Measurements from ENCODE around the gene LDLRAD4. TPM values are rescaled to one million over a fixed set of nuclear protein-coding genes. Genes with fewer than 3 reads are reported as not detected.

LDLRAD4 gene
- polyA plus RNA-seq, 1 of the 3 experiments (the other 2 are of a cell fraction): 0.16 TPM

DNA sequence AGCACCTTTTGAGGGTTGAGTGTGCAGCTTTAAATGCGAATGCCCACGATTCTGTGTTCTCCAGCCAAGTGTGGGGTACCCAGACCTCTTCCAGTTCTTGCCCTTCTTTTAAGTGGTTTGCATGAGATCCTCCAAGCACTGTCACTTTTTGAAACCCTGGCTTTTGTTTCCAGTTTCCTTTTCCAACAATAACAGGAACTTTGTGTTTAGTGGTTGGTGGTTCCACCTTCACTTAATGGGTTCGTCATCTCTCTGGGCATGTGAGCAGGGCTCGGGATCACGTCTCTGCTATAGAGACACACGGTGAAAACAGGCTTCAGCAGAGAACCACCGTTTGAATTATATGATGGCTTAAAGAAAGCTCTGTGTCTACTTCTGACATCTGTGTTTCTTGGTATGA, 197.6 kb downstream of the LDLRAD4 start:
- no peaks in the 10 kb centered on the region for H3K9me3 ChIP-seq
- CTCF ChIA-PET: no interaction called here
- no peak overlapping the region for H3K4me3 ChIP-seq (ENCODE audit: low read depth in 2 of 2, low read length in 1 of 2)
- H3K9ac ChIP-seq: no peak overlapping the region
- WGBS (ENCODE audit: low lambda C conversion rate): 66% methylated on average over 7 of the region's 7 CpGs
- H3K4me2 ChIP-seq: no peak overlapping the region
- no peaks in the 10 kb centered on the region for H3K36me3 ChIP-seq (replicated peaks in 1 of 2; ENCODE audit: control insufficient read depth in 1 of 2, insufficient read depth in 2 of 2, low read length in 1 of 2)
- DNase-seq: no peak
- no peak overlapping the region for H3K27ac ChIP-seq (ENCODE audit: low read depth in 2 of 2, low read length in 1 of 2)
- H2AFZ ChIP-seq (ENCODE audit: low read depth): no peak overlapping the region
- H3K79me2 ChIP-seq (ENCODE audit: insufficient read depth): no peaks in the 10 kb centered on the region
- TF ChIP-seq TAF1 (IDR thresholded peaks at IDR 0.05; ENCODE audit: borderline replicate concordance, low read depth, low read length): no peak
- TF ChIP-seq, protein P1, sequence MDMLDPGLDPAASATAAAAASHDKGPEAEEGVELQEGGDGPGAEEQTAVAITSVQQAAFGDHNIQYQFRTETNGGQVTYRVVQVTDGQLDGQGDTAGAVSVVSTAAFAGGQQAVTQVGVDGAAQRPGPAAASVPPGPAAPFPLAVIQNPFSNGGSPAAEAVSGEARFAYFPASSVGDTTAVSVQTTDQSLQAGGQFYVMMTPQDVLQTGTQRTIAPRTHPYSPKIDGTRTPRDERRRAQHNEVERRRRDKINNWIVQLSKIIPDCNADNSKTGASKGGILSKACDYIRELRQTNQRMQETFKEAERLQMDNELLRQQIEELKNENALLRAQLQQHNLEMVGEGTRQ (IDR thresholded peaks at IDR 0.05; ENCODE audit: borderline replicate concordance, low read depth, low read length): no peak
- TF ChIP-seq, protein P2, sequence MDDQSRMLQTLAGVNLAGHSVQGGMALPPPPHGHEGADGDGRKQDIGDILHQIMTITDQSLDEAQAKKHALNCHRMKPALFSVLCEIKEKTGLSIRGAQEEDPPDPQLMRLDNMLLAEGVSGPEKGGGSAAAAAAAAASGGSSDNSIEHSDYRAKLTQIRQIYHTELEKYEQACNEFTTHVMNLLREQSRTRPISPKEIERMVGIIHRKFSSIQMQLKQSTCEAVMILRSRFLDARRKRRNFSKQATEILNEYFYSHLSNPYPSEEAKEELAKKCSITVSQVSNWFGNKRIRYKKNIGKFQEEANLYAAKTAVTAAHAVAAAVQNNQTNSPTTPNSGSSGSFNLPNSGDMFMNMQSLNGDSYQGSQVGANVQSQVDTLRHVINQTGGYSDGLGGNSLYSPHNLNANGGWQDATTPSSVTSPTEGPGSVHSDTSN (IDR thresholded peaks at IDR 0.05): no peak
- no peak for TF ChIP-seq RCOR1 (IDR thresholded peaks at IDR 0.05; ENCODE audit: low read length)
- TF ChIP-seq, protein P3, sequence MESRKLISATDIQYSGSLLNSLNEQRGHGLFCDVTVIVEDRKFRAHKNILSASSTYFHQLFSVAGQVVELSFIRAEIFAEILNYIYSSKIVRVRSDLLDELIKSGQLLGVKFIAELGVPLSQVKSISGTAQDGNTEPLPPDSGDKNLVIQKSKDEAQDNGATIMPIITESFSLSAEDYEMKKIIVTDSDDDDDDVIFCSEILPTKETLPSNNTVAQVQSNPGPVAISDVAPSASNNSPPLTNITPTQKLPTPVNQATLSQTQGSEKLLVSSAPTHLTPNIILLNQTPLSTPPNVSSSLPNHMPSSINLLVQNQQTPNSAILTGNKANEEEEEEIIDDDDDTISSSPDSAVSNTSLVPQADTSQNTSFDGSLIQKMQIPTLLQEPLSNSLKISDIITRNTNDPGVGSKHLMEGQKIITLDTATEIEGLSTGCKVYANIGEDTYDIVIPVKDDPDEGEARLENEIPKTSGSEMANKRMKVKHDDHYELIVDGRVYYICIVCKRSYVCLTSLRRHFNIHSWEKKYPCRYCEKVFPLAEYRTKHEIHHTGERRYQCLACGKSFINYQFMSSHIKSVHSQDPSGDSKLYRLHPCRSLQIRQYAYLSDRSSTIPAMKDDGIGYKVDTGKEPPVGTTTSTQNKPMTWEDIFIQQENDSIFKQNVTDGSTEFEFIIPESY (IDR thresholded peaks at IDR 0.05; ENCODE audit: borderline replicate concordance, low read depth): no peak
- H3K4me1 ChIP-seq (ENCODE audit: control insufficient read depth in 1 of 2, insufficient read depth in 2 of 2, low read depth in 1 of 2, low read length in 1 of 2): peaks cover 0 to 7% of the 10 kb centered on the region in 2 experiments; a peak in 1 of 4 replicates
- POLR2A ChIA-PET: no interaction called here
- no peaks in the 10 kb centered on the region for H3K9me2 ChIP-seq
- H3F3A ChIP-seq (replicated peaks; ENCODE audit: insufficient read depth): no peaks in the 10 kb centered on the region
- no peaks in the 10 kb centered on the region for H3K27me3 ChIP-seq (ENCODE audit: insufficient read depth)
- H4K20me1 ChIP-seq (ENCODE audit: insufficient read depth): no peaks in the 10 kb centered on the region

DNA sequence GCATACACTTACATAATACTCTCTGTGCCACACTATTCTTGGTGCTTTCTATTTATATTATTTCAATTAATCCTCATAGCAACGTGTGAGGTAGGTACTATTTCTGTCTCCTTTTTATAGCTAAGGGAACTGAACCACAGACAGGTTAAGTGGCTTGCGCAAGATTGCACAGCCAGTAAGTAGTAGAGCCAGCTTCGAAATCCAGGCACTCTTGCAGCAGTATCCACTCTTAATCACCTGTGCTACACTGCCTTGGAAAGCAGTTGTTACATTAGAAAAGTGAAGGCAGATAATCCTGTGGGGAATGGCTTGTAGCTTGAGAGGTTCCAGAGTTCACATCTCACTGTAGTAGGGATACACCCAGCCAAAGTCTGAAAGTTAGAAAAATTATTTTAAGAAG, 198.3 kb downstream of the LDLRAD4 start:
- H3K9me2 ChIP-seq: no peaks in the 10 kb centered on the region
- no peak overlapping the region for H2AFZ ChIP-seq (ENCODE audit: low read depth)
- no peak overlapping the region for H3K4me3 ChIP-seq (ENCODE audit: low read depth in 2 of 2, low read length in 1 of 2)
- TF ChIP-seq ELF1 (IDR thresholded peaks at IDR 0.05): no peak
- no peak for TF ChIP-seq TAF1 (IDR thresholded peaks at IDR 0.05; ENCODE audit: borderline replicate concordance, low read depth, low read length)
- no peak for TF ChIP-seq FOXJ3 (CRISPR knock-in tag; IDR thresholded peaks at IDR 0.05)
- no peak for TF ChIP-seq MXI1 (IDR thresholded peaks at IDR 0.05; ENCODE audit: low read depth, low read length)
- TF ChIP-seq EZH2phosphoT487 (IDR thresholded peaks at IDR 0.05; ENCODE audit: borderline replicate concordance, low read depth): no peak
- no peak for TF ChIP-seq RAD21 (IDR thresholded peaks at IDR 0.05; ENCODE audit: low read length)
- TF ChIP-seq SIN3A (IDR thresholded peaks at IDR 0.05; ENCODE audit: borderline replicate concordance, low read depth, low read length): no peak
- TF ChIP-seq POLR2AphosphoS5 (IDR thresholded peaks at IDR 0.05; ENCODE audit: low read depth, low read length): no peak
- TF ChIP-seq GATA2 (CRISPR knock-in tag; IDR thresholded peaks at IDR 0.05): no peak
- TF ChIP-seq RXRA (IDR thresholded peaks at IDR 0.05; ENCODE audit: borderline replicate concordance, low read depth): no peak
- TF ChIP-seq NFIC (IDR thresholded peaks at IDR 0.05; ENCODE audit: borderline replicate concordance): no peak
- TF ChIP-seq MEF2A (IDR thresholded peaks at IDR 0.05; ENCODE audit: borderline replicate concordance, low read depth): no peak
- no peaks in the 10 kb centered on the region for H3F3A ChIP-seq (replicated peaks; ENCODE audit: insufficient read depth)
- H3K79me2 ChIP-seq (ENCODE audit: insufficient read depth): no peaks in the 10 kb centered on the region
- H3K9ac ChIP-seq: no peak overlapping the region
- WGBS (ENCODE audit: low lambda C conversion rate): 58% methylated on average over 3 of the region's 3 CpGs
- no peaks in the 10 kb centered on the region for H3K9me3 ChIP-seq
- POLR2A ChIA-PET: no interaction called here
- no peak for DNase-seq
- H3K4me1 ChIP-seq (ENCODE audit: control insufficient read depth in 1 of 2, insufficient read depth in 2 of 2, low read depth in 1 of 2, low read length in 1 of 2): peaks cover 0 to 10% of the 10 kb centered on the region in 2 experiments; a peak in 1 of 4 replicates
- H3K4me2 ChIP-seq: no peak overlapping the region
- H3K27ac ChIP-seq (ENCODE audit: low read depth in 2 of 2, low read length in 1 of 2): no peak overlapping the region
- no peaks in the 10 kb centered on the region for H3K36me3 ChIP-seq (replicated peaks in 1 of 2; ENCODE audit: control insufficient read depth in 1 of 2, insufficient read depth in 2 of 2, low read length in 1 of 2)
- H3K27me3 ChIP-seq (ENCODE audit: insufficient read depth): no peaks in the 10 kb centered on the region
- no peaks in the 10 kb centered on the region for H4K20me1 ChIP-seq (ENCODE audit: insufficient read depth)
- CTCF ChIA-PET: no interaction called here

Measured in SK-N-SH (cell line).